A549 (cell line): ENCODE data around the gene TCEA2. TPM values are rescaled to one million over a fixed set of nuclear protein-coding genes. Genes with fewer than 3 reads are reported as not detected.
A peak's percentile ranks its signal among the peaks of the same experiment; 100 is the strongest.
"Not testable (repeated sequence)": the region's sequence is repeated elsewhere in the genome, so short reads cannot be mapped to it uniquely, and the experiment has no call there.

ENCODE experiments used
- ATAC-seq, 2 experiments: fragments of 200-7000 bp in 1 of 2; fragments of >200 bp in 1 of 2; cut with Nextera tagmentation in 1 of 2; cut with Tn5 transposase in 1 of 2; 3 replicates each; pipeline versions ENCODE4 v1.8.0 to v1.9.1; 2018 to 2020; ENCODE audit warnings: mild to moderate bottlenecking in 1 of 2, moderate library complexity in 1 of 2
- CTCF ChIA-PET: fragments of 300-600 bp; sonication (Branson Sonifier 250); formaldehyde crosslinking; extraction: SDS; loops from one replicate; lab custom pipeline; 2021; ENCODE audit warnings: antibody characterized with exemption, inconsistent platforms; lab: Yijun Ruan, JAX
- POLR2A ChIA-PET: fragments of 350-600 bp; formaldehyde crosslinking; extraction: SDS; loops from one replicate; lab custom pipeline; 2021; ENCODE audit warnings: antibody characterized with exemption, inconsistent platforms; lab: Yijun Ruan, JAX
- DNase-seq, 2 experiments: peaks; one replicate each; pipeline versions ENCODE4 v3.0.0 to v3.0.0-alpha.2; 2011 to 2016; ENCODE audit warnings: low read depth in 1 of 2, low spot score in 1 of 2
- FAIRE-seq: peaks from 2 replicates; lab custom pipeline; 2011; peaks lifted over from hg19 to GRCh38; lab: Jason Lieb, UNC
- H3K27ac ChIP-seq, 2 experiments: fragments of >200 bp; sonication (Bioruptor Twin); formaldehyde crosslinking; 3 replicates each; pipeline ENCODE4 v1.5.1; 2016 to 2017
- H3K4me1 ChIP-seq: fragments of >200 bp; sonication (Bioruptor Twin); formaldehyde crosslinking; 3 replicates; pipeline ENCODE4 v1.6.1; 2016
- H3K4me2 ChIP-seq: fragments of >200 bp; sonication (Bioruptor Twin); formaldehyde crosslinking; 3 replicates; pipeline ENCODE4 v1.6.1; 2016
- H3K4me3 ChIP-seq: fragments of >200 bp; sonication (Bioruptor Twin); formaldehyde crosslinking; 3 replicates; pipeline ENCODE4 v1.5.1; 2016
- H3K9me3 ChIP-seq: fragments of >200 bp; sonication (Bioruptor Twin); formaldehyde crosslinking; 3 replicates; pipeline ENCODE4 v1.6.1; 2016
- CBX2 ChIP-seq: fragments of 200-600 bp; sonication (generic); IDR thresholded peaks from 2 replicates; pipeline ENCODE4 v1.6.1; 2016; ENCODE audit warnings: low read depth, mild to moderate bottlenecking, borderline replicate concordance
- EHMT2 ChIP-seq: fragments of 200-600 bp; sonication (generic); IDR thresholded peaks from 2 replicates; pipeline ENCODE4 v1.6.1; 2016; ENCODE audit warnings: antibody characterized with exemption, low read depth, mild to moderate bottlenecking, moderate library complexity
- FOSL2 ChIP-seq, 2 experiments: fragments of 450-650 bp in 1 of 2; fragments of >200 bp in 1 of 2; sonication (Bioruptor Twin) in 1 of 2; formaldehyde crosslinking; IDR thresholded peaks; 2 replicates each; pipeline versions ENCODE4 v1.5.0 to v1.6.1; 2016 to 2020; ENCODE audit warnings: mild to moderate bottlenecking in 1 of 2, moderate library complexity in 1 of 2
- FOXS1 ChIP-seq: fragments of 250-450 bp; sonication (Bioruptor Pico); IDR thresholded peaks from 2 replicates; pipeline ENCODE4 v1.5.0; 2020; ENCODE audit warnings: mild to moderate bottlenecking, moderate library complexity
- HOXB13 ChIP-seq: fragments of 250-450 bp; sonication (Bioruptor Pico); IDR thresholded peaks from 2 replicates; pipeline ENCODE4 v1.5.0; 2020; ENCODE audit warnings: low read depth, mild to moderate bottlenecking, moderate library complexity
- JUNB ChIP-seq: fragments of >200 bp; sonication (Bioruptor Twin); formaldehyde crosslinking; IDR thresholded peaks from 2 replicates; pipeline ENCODE4 v1.6.1; 2016
- RAD21 ChIP-seq, 2 experiments: fragments of >200 bp in 1 of 2; sonication (Bioruptor Twin) in 1 of 2; formaldehyde crosslinking in 1 of 2; IDR thresholded peaks in 1 of 2; conservative IDR thresholded peaks in 1 of 2; 2 replicates in 1 of 2; 3 replicates in 1 of 2; pipeline ENCODE4 v1.6.1; 2012 to 2018; ENCODE audit warnings: inconsistent platforms in 1 of 2
- RNF2 ChIP-seq: fragments of 200-600 bp; sonication (generic); IDR thresholded peaks from 2 replicates; pipeline ENCODE4 v1.6.1; 2016; ENCODE audit warnings: low read depth, mild to moderate bottlenecking, antibody characterized with exemption, moderate library complexity, borderline replicate concordance
- USF2 ChIP-seq: fragments of 450-650 bp; IDR thresholded peaks from 2 replicates; pipeline ENCODE4 v1.6.1; 2014; ENCODE audit warnings: antibody characterized with exemption
- WGBS: methylation state at CpG from one replicate; pipeline ENCODE4 v1.1.6; 2017; ENCODE audit errors: missing lambda C conversion rate; 5-methylcytosine and 5-hydroxymethylcytosine counted together
- polyA plus RNA-seq, 4 experiments: library from polyadenylated mRNA; depleted of rRNA in 3 of 4; stranded (reverse); fragments of >200 nt; fragmentation: RNase III in 1 of 4; extraction: RNeasy Plus Mini Kit Qiagen cat#74134 plus additional on column Dnase treatment in 1 of 4; gene quantifications; 2 replicates in 3 of 4; 3 replicates in 1 of 4; pipeline ENCODE4 v1.2.3, GENCODE V29; 2011 to 2017
- TF ChIP-seq, protein P1 (sequence below): fragments of 200-600 bp; sonication (generic); IDR thresholded peaks from 2 replicates; pipeline ENCODE4 v1.6.1; 2016; ENCODE audit warnings: antibody characterized with exemption, mild to moderate bottlenecking, moderate library complexity
- TF ChIP-seq, protein P2 (sequence below): fragments of >200 bp; sonication (Bioruptor Twin); formaldehyde crosslinking; IDR thresholded peaks from 3 replicates; pipeline ENCODE4 v1.6.1; 2016
- TF ChIP-seq, protein P3 (sequence below): fragments of 250-450 bp; sonication (Bioruptor Pico); IDR thresholded peaks from 2 replicates; pipeline ENCODE4 v1.5.0; 2020; ENCODE audit warnings: low read depth, mild to moderate bottlenecking, moderate library complexity

The TCEA2 gene
- polyA plus RNA-seq, 2 of the 4 experiments (the other 2 are of a cell fraction), result 11.2 to 29.8 TPM

DNA sequence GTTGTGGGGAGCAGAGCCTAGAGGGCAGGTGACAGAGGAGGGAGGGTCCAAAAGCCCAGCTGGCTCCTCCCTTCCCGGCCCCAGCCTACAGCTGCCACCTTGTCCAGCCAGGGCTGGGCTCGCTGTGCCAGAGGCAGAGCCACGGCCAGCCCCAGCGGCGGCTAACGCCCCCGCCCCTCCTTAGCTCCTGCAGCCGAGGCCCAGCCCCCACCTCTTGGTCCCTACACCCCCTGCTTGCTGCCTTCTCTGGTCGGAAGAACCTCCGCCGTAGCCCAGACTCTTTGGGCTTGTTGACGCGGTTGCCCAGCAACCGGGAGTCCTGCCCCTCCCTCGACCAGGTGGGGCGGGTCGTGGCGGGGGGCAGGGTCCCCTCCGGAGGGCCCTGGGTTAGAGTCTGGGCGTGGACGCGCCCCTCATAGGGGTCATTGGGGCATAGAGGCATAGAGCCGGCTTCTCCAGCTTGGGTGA, 21.7 kb downstream of the TCEA2 start:
- no peak for DNase-seq
- ATAC-seq, result no peak
- no peak for FAIRE-seq
- Histone ChIP-seq H3K27ac (no peak overlapping the region), H3K4me1 (peaks cover 13% of the 10 kb centered on the region), H3K4me3 (no peak overlapping the region), H3K4me2 (peak overlapping the region; percentile 99; the same call in 1 of the 3 replicates), H3K9me3 (no peaks in the 10 kb centered on the region)
- POLR2A ChIA-PET, result interaction anchor here (1.7 kb wide), 1 partner anchor 31 kb away, joined by 4 read pairs; no protein-coding TSS in a partner anchor
- CTCF ChIA-PET, result interaction anchor here (0.7 to 9.1 kb wide), 17 partner anchors 10 to 547 kb away, joined by 3 to 121 read pairs (median 5); partner anchors contain the start of gene PTK6
- TF ChIP-seq FOSL2 (IDR thresholded peaks at IDR 0.05), result no peak
- TF ChIP-seq FOSL2 (CRISPR knock-in tag; IDR thresholded peaks at IDR 0.05), result no peak
- WGBS, result 63% methylated on average over 4 of the region's 23 CpGs

DNA sequence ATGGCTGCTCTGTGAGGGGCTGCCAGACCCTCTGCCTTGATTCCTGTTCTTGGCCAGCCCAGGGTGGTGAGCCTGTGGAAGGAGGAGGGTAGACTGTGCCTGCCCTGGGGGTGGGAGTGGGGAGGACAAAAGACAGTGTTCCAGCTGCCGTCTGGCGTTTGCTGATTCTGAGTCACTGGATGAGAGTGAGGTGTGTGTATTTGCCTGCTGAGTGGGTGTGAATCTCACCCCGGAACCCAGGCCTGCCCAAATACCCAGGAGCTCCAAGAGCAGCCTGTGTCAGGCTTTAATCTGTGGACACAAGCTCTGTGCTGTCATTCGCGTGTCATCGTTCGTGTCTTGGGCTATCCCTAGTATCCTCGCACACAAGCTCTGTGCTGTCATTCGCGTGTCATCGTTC, 23.8 kb downstream of the TCEA2 start:
- DNase-seq, result no peak
- H3K9me3 ChIP-seq, result no peaks in the 10 kb centered on the region
- ATAC-seq, result no peak
- peaks cover 6% of the 10 kb centered on the region; the same call in 2 of the 3 replicates for H3K4me1 ChIP-seq
- no peak overlapping the region for H3K4me3 ChIP-seq
- no peak for TF ChIP-seq RNF2
- TF ChIP-seq, protein P1, sequence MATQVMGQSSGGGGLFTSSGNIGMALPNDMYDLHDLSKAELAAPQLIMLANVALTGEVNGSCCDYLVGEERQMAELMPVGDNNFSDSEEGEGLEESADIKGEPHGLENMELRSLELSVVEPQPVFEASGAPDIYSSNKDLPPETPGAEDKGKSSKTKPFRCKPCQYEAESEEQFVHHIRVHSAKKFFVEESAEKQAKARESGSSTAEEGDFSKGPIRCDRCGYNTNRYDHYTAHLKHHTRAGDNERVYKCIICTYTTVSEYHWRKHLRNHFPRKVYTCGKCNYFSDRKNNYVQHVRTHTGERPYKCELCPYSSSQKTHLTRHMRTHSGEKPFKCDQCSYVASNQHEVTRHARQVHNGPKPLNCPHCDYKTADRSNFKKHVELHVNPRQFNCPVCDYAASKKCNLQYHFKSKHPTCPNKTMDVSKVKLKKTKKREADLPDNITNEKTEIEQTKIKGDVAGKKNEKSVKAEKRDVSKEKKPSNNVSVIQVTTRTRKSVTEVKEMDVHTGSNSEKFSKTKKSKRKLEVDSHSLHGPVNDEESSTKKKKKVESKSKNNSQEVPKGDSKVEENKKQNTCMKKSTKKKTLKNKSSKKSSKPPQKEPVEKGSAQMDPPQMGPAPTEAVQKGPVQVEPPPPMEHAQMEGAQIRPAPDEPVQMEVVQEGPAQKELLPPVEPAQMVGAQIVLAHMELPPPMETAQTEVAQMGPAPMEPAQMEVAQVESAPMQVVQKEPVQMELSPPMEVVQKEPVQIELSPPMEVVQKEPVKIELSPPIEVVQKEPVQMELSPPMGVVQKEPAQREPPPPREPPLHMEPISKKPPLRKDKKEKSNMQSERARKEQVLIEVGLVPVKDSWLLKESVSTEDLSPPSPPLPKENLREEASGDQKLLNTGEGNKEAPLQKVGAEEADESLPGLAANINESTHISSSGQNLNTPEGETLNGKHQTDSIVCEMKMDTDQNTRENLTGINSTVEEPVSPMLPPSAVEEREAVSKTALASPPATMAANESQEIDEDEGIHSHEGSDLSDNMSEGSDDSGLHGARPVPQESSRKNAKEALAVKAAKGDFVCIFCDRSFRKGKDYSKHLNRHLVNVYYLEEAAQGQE, result no peak
- TF ChIP-seq, protein P2, sequence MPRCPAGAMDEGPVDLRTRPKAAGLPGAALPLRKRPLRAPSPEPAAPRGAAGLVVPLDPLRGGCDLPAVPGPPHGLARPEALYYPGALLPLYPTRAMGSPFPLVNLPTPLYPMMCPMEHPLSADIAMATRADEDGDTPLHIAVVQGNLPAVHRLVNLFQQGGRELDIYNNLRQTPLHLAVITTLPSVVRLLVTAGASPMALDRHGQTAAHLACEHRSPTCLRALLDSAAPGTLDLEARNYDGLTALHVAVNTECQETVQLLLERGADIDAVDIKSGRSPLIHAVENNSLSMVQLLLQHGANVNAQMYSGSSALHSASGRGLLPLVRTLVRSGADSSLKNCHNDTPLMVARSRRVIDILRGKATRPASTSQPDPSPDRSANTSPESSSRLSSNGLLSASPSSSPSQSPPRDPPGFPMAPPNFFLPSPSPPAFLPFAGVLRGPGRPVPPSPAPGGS, result no peak
- TF ChIP-seq JUNB, result no peak
- TF ChIP-seq CBX2, result no peak
- no peak for TF ChIP-seq FOXS1
- no peak for TF ChIP-seq EHMT2
- TF ChIP-seq, protein P3, sequence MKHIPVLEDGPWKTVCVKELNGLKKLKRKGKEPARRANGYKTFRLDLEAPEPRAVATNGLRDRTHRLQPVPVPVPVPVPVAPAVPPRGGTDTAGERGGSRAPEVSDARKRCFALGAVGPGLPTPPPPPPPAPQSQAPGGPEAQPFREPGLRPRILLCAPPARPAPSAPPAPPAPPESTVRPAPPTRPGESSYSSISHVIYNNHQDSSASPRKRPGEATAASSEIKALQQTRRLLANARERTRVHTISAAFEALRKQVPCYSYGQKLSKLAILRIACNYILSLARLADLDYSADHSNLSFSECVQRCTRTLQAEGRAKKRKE (CRISPR knock-in tag), result no peak
- TF ChIP-seq HOXB13, result no peak
- no peak for TF ChIP-seq USF2
- TF ChIP-seq RAD21 (conservative IDR thresholded peaks at IDR 0.05 in 1 of 2, IDR thresholded peaks at IDR 0.05 in 1 of 2), result no peak
- ChIA-PET POLR2A (no interaction called here), CTCF (interaction anchor here (1.2 to 9.1 kb wide), 4 partner anchors 14 to 34 kb away, joined by 3 to 121 read pairs (median 34); no protein-coding TSS in a partner anchor)
- no peak overlapping the region for H3K4me2 ChIP-seq
- no peak for FAIRE-seq
- WGBS, result 65% methylated on average over 11 of the region's 11 CpGs
- H3K27ac ChIP-seq, result no peak overlapping the region

GRCh38 chr20:64087226-64087825, 24.3 kb downstream of the TCEA2 start:
- ATAC-seq, H3K9me3 ChIP-seq, POLR2A ChIA-PET, H3K27ac ChIP-seq, H3K4me3 ChIP-seq, DNase-seq, H3K4me2 ChIP-seq, H3K4me1 ChIP-seq, FAIRE-seq: not testable (repeated sequence)
- WGBS, result 85% methylated on average over 10 of the region's 36 CpGs
- CTCF ChIA-PET, result interaction anchor here (1.1 to 9.1 kb wide), 3 partner anchors 25 to 34 kb away, joined by 3 to 121 read pairs (median 5); no protein-coding TSS in a partner anchor

DNA sequence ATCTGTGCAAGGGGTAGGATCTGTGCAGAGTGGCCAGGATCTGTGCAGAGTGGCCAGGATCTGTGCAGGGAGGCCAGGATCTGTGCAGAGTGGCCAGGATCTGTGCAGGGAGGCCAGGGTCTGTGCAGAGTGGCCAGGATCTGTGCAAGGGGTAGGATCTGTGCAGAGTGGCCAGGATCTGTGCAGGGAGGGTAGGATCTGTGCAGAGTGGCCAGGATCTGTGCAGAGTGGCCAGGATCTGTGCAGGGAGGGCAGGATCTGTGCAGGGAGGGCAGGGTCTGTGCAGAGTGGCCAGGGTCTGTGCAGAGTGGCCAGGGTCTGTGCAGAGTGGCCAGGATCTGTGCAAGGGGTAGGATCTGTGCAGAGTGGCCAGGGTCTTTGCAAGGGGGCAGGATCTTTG, 25.6 kb downstream of the TCEA2 start:
- ATAC-seq, result peak in 1 of 2 experiments; percentile 30; a peak in 2 of 6 replicates
- DNase-seq, H3K4me2 ChIP-seq, H3K4me3 ChIP-seq, H3K4me1 ChIP-seq, H3K9me3 ChIP-seq, POLR2A ChIA-PET, FAIRE-seq, H3K27ac ChIP-seq: not testable (repeated sequence)
- CTCF ChIA-PET, result interaction anchor here (1.1 to 3.7 kb wide), 4 partner anchors 12 to 32 kb away, joined by 3 to 29 read pairs (median 12); no protein-coding TSS in a partner anchor
